Spleen (tissue), 11 donors: ENCODE measurements around the gene LPP. TPM values are rescaled to one million over a fixed set of nuclear protein-coding genes. Genes with fewer than 3 reads are reported as not detected.
A peak's percentile ranks its signal among the peaks of the same experiment; 100 is the strongest.

Experiments
- DNase-seq: peaks from one replicate; pipeline ENCODE4 v3.0.0-alpha.2; 2020
- H3K27ac ChIP-seq, 8 donors: fragments of 200-600 bp; sonication (generic) in 7 of 8; 1 replicate in 4 of 8; 2 replicates in 4 of 8; pipeline versions ENCODE4 v1.5.0 to v1.8.0; 2016 to 2021; ENCODE audit warnings: inconsistent platforms in 4 of 8, mild to moderate bottlenecking in 4 of 8, moderate library complexity in 1 of 8
- H3K27me3 ChIP-seq, 7 donors: fragments of 200-600 bp; sonication (generic) in 6 of 7; replicated peaks in 1 of 7; 1 replicate in 4 of 7; 2 replicates in 3 of 7; pipeline versions ENCODE4 v1.5.0 to v1.8.0; 2016 to 2021; ENCODE audit warnings: inconsistent platforms in 3 of 7, mild to moderate bottlenecking in 1 of 7
- H3K36me3 ChIP-seq, 6 donors: fragments of 200-600 bp; sonication (generic) in 5 of 6; 1 replicate in 4 of 6; 2 replicates in 2 of 6; pipeline versions ENCODE4 v1.5.0 to v1.8.0; 2016 to 2021; ENCODE audit warnings: inconsistent platforms in 2 of 6
- H3K4me1 ChIP-seq, 6 donors: fragments of 200-600 bp; sonication (generic) in 5 of 6; 1 replicate in 3 of 6; 2 replicates in 3 of 6; pipeline versions ENCODE4 v1.5.0 to v1.8.0; 2016 to 2021; ENCODE audit warnings: inconsistent platforms in 3 of 6
- H3K4me3 ChIP-seq, 8 donors: fragments of 200-600 bp; sonication (generic) in 7 of 8; 1 replicate in 4 of 8; 2 replicates in 4 of 8; pipeline versions ENCODE4 v1.5.0 to v1.8.0; 2016 to 2021; ENCODE audit warnings: inconsistent platforms in 4 of 8, mild to moderate bottlenecking in 4 of 8, moderate library complexity in 2 of 8
- H3K9me3 ChIP-seq, 8 donors: fragments of 200-600 bp; sonication (generic) in 7 of 8; 1 replicate in 4 of 8; 2 replicates in 4 of 8; pipeline versions ENCODE4 v1.5.0 to v1.8.0; 2016 to 2021; ENCODE audit warnings: inconsistent platforms in 4 of 8
- POLR2A ChIP-seq, 3 donors: fragments of 450-650 bp; IDR thresholded peaks; one replicate each; pipeline ENCODE4 v1.5.1; 2017; ENCODE audit warnings: antibody characterized with exemption in 3 of 3, mild to moderate bottlenecking in 1 of 3
- POLR2AphosphoS5 ChIP-seq, 3 donors: sonication (generic); formaldehyde crosslinking; IDR thresholded peaks; one replicate each; pipeline ENCODE4 v1.5.1; 2017; ENCODE audit warnings: antibody characterized with exemption in 3 of 3
- WGBS, 5 donors: extraction: QIAGEN DNeasy Blood & Tissue Kit in 3 of 5; methylation state at CpG; one replicate each; pipeline versions ENCODE4 v1.1.5 to v1.1.7; 2013 to 2018; 5-methylcytosine and 5-hydroxymethylcytosine counted together
- intact Hi-C: fragments of 100-400 bp; cut with DNase I; formaldehyde crosslinking; loops from one replicate; pipeline ENCODE4 v1.15.0; 2023; ENCODE audit warnings: low total_unique reads
- polyA plus RNA-seq, 3 donors: library from polyadenylated mRNA; stranded (reverse); fragments of 200-250 nt; gene quantifications; one replicate each; pipeline ENCODE4 v1.2.1, GENCODE V29; 2013
- total RNA-seq, 7 donors: library from RNA; depleted of rRNA in 3 of 7; stranded (reverse); fragments of >200 nt in 3 of 7; fragmentation: NEBNext Ultra II Directional in 4 of 7; extraction: Animal tissue kit (Norgen Biotek cat#: 25700) in 4 of 7; gene quantifications; one replicate each; pipeline versions ENCODE4 v1.1.0 to v1.2.1, GENCODE V29; 2016 to 2021
- TF ChIP-seq, protein P1 (sequence below), 11 experiments: fragments of 200-600 bp in 7 of 11; fragments of 450-650 bp in 4 of 11; sonication (generic) in 4 of 11; IDR thresholded peaks in 8 of 11; conservative IDR thresholded peaks in 3 of 11; 1 replicate in 7 of 11; 2 replicates in 4 of 11; pipeline versions ENCODE4 v1.4.0 to v1.8.0; 2016 to 2021; ENCODE audit warnings: antibody characterized with exemption in 11 of 11, inconsistent platforms in 4 of 11, mild to moderate bottlenecking in 1 of 11
- donor health status: healthy with polysubstance abuse.
- donor health status: DM: no; HTN: no; CAD: no; lungs with moderate emphysema.
- donor health status: DM: no; HTN: no; CAD: no.
- donor health status: Bipolar disorder and iron deficiency.
- donor health status: healthy.
- donor health status: DM: no; HTN: no; CAD: no.
- donor health status: DM: yes; HTN: yes; CAD: no.

Gene LPP
- total and polyA plus RNA-seq, 10 donors: 2.4 to 270 (median 156) TPM

- intact Hi-C loops: no loop called here
- 75 to 81% (median 76%) methylated on average over 8 of the region's 8 CpGs for WGBS, 5 donors
- Histone ChIP-seq H3K4me3 (no peak overlapping the region), H3K27me3 (no peaks in the 10 kb centered on the region), H3K4me1 (peaks cover 0 to 33% (median 16%) of the 10 kb centered on the region in 6 donors), H3K36me3 (no peaks in the 10 kb centered on the region), H3K9me3 (peaks cover 0 to 4% (median 0%) of the 10 kb centered on the region in 8 donors), H3K27ac (peak overlapping the region in 3 of 8 donors; percentile 45 to 58 (median 46))
- DNase-seq: no peak
- TF ChIP-seq POLR2AphosphoS5 (IDR thresholded peaks at IDR 0.05): peak in 1 of 3 donors; percentile 62
- TF ChIP-seq, protein P1, sequence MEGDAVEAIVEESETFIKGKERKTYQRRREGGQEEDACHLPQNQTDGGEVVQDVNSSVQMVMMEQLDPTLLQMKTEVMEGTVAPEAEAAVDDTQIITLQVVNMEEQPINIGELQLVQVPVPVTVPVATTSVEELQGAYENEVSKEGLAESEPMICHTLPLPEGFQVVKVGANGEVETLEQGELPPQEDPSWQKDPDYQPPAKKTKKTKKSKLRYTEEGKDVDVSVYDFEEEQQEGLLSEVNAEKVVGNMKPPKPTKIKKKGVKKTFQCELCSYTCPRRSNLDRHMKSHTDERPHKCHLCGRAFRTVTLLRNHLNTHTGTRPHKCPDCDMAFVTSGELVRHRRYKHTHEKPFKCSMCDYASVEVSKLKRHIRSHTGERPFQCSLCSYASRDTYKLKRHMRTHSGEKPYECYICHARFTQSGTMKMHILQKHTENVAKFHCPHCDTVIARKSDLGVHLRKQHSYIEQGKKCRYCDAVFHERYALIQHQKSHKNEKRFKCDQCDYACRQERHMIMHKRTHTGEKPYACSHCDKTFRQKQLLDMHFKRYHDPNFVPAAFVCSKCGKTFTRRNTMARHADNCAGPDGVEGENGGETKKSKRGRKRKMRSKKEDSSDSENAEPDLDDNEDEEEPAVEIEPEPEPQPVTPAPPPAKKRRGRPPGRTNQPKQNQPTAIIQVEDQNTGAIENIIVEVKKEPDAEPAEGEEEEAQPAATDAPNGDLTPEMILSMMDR (IDR thresholded peaks at IDR 0.05 in 8 of 11, conservative IDR thresholded peaks at IDR 0.05 in 3 of 11): no peak
These were observed 757.3 kb downstream of the LPP start for GRCh38 chr3:188911026-188911850.

DNA sequence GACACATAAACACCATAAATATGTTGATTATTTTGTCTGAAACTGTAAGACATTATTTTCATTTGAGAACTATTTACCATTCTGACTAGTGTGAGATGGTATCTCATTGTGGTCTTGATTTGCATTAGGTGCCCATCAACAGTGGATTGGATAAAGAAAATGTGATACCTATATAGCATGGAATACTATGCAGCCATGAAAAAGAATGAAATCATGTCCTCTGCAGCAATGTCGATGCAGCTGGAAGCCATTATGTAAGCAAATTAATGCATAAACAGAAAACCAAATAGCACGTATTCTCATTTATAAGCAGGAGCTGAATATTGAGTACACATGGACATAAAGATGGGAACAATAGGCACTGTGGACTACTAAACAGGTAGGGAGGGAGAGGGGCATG, 759.1 kb downstream of the LPP start:
- WGBS, 5 donors: 95 to 98% (median 96%) methylated on average over 2 of the region's 2 CpGs
- Histone ChIP-seq H3K36me3 (no peaks in the 10 kb centered on the region), H3K9me3 (peaks cover 0 to 4% (median 0%) of the 10 kb centered on the region in 8 donors), H3K27ac (no peak overlapping the region), H3K4me3 (no peak overlapping the region), H3K27me3 (no peaks in the 10 kb centered on the region), H3K4me1 (peaks cover 14 to 52% (median 35%) of the 10 kb centered on the region in 6 donors)
- DNase-seq: no peak
- intact Hi-C loops: no loop called here
- TF ChIP-seq POLR2AphosphoS5 (IDR thresholded peaks at IDR 0.05) (no peak), POLR2A (IDR thresholded peaks at IDR 0.05) (no peak)
- TF ChIP-seq, protein P1 (IDR thresholded peaks at IDR 0.05 in 8 of 11, conservative IDR thresholded peaks at IDR 0.05 in 3 of 11): no peak

DNA sequence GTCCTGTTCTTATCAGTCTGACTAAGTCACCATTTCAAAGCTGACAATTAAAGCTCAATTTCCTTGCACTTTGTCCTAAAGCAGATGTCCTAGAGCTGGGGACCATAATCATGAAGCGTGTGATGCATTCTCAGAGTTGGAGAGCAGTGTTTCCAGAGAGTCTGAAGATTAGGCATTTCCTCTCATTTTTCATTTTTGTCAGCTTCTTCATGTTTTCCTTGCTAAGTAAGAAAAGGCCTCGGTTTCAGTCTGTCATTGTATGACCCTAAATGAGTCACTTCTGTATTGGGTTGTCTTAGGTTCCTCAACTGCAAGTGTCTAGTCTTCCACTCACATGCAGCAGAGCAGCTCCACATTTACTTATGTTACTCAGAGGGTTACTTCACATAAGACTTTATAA, 760.6 kb downstream of the LPP start:
- TF ChIP-seq POLR2A (IDR thresholded peaks at IDR 0.05) (no peak), POLR2AphosphoS5 (IDR thresholded peaks at IDR 0.05) (peak in 1 of 3 donors; percentile 46)
- no peak for DNase-seq
- H3K27ac ChIP-seq: peak overlapping the region in 5 of 8 donors; percentile 46 to 72 (median 60)
- H3K27me3 ChIP-seq: no peaks in the 10 kb centered on the region
- no peak overlapping the region for H3K4me3 ChIP-seq
- no peaks in the 10 kb centered on the region for H3K36me3 ChIP-seq
- 34 to 57% (median 45%) methylated on average over 2 of the region's 2 CpGs for WGBS, 5 donors
- H3K9me3 ChIP-seq: peaks cover 0 to 4% (median 0%) of the 10 kb centered on the region in 8 donors
- H3K4me1 ChIP-seq: peaks cover 14 to 56% (median 36%) of the 10 kb centered on the region in 6 donors
- intact Hi-C loops: no loop called here

DNA sequence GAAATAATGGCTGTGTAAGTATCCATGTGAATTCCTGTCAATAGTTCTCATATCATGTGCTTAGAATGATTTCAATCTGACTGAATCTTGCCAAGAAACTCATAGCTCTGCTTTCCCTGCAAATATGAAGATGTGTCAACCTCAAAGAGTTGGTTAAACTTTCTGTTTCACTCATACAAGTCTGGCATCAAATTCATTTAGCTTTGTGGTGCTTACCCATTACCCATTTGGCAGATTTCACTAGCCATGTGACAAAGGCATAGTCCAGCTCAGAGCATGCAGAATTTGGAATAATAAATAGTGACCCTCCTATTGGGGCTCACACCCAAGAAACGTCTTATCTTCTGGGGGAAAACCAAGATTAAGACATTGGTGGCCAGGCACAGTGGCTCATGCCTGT, 761.2 kb downstream of the LPP start:
- Histone ChIP-seq H3K36me3 (no peaks in the 10 kb centered on the region), H3K27me3 (no peaks in the 10 kb centered on the region), H3K4me3 (no peak overlapping the region), H3K4me1 (peaks cover 14 to 56% (median 36%) of the 10 kb centered on the region in 6 donors), H3K9me3 (peaks cover 0 to 7% (median 0%) of the 10 kb centered on the region in 8 donors), H3K27ac (peak overlapping the region in 6 of 8 donors; percentile 18 to 72 (median 56))
- intact Hi-C loops: no loop called here
- 30 to 71% (median 65%) methylated on average over 1 of the region's 1 CpG for WGBS, 5 donors
- no peak for TF ChIP-seq POLR2A (IDR thresholded peaks at IDR 0.05)
- no peak for DNase-seq

GRCh38 chr3:188916934-188917401, 763.0 kb downstream of the LPP start:
- Histone ChIP-seq H3K4me3 (no peak overlapping the region), H3K9me3 (peaks cover 0 to 11% (median 0%) of the 10 kb centered on the region in 8 donors), H3K27ac (peak overlapping the region in 7 of 8 donors; percentile 18 to 78 (median 39)), H3K27me3 (no peaks in the 10 kb centered on the region), H3K36me3 (no peaks in the 10 kb centered on the region), H3K4me1 (peaks cover 14 to 45% (median 33%) of the 10 kb centered on the region in 6 donors)
- TF ChIP-seq, protein P1 (IDR thresholded peaks at IDR 0.05 in 8 of 11, conservative IDR thresholded peaks at IDR 0.05 in 3 of 11): no peak
- TF ChIP-seq POLR2A (IDR thresholded peaks at IDR 0.05) (no peak), POLR2AphosphoS5 (IDR thresholded peaks at IDR 0.05) (no peak)
- intact Hi-C loops: no loop called here
- no peak for DNase-seq
